HG03558 (cell line): ENCODE results near the gene NELFCD.
A peak's percentile ranks its signal among the peaks of the same experiment; 100 is the strongest.
"Not testable (repeated sequence)": the region's sequence is repeated elsewhere in the genome, so short reads cannot be mapped to it uniquely, and the experiment has no call there.

Experiments
- ATAC-seq: cut with Tn5 transposase; IDR thresholded peaks from one replicate; pipeline ENCODE4 v1.9.1; 2021; ENCODE audit warnings: moderate number of reproducible peaks; ENCODE audit not compliant: unreplicated experiment; ENCODE audit errors: extremely low read depth

The NELFCD gene

GRCh38 chr20:59020938-59021551 is 40.0 kb downstream of the NELFCD start:
- no peak for ATAC-seq

DNA sequence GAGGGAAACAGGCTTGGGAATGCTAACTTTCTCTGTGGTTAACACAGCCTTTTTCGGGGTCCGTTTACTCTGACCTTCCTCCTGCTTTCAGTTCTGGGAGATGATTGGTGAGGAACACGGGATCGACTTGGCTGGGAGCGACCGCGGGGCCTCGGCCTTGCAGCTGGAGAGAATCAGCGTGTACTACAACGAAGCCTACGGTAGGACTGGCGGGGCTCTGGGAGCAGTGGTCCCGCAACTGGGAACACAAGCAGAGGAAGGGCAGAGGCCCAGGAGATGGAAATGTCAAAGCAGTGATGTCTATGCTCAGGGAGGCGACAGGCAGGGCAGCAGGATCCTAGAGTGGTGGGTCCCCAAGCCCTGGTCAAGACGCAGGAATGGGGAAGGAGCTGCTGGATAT is 41.7 kb downstream of the NELFCD start:
- ATAC-seq, result no peak

DNA sequence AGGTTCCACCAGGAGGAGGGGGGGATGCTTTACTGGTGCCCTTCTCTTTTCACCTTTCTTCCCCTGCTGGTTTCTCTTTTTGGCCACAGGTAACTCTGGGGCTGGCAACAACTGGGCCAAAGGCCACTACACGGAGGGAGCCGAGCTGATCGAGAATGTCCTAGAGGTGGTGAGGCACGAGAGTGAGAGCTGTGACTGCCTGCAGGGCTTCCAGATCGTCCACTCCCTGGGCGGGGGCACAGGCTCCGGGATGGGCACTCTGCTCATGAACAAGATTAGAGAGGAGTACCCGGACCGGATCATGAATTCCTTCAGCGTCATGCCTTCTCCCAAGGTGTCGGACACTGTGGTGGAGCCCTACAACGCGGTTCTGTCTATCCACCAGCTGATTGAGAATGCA is 42.6 kb downstream of the NELFCD start:
- no peak for ATAC-seq

GRCh38 chr20:59024111-59024530 is 43.1 kb downstream of the NELFCD start:
- no peak for ATAC-seq

DNA sequence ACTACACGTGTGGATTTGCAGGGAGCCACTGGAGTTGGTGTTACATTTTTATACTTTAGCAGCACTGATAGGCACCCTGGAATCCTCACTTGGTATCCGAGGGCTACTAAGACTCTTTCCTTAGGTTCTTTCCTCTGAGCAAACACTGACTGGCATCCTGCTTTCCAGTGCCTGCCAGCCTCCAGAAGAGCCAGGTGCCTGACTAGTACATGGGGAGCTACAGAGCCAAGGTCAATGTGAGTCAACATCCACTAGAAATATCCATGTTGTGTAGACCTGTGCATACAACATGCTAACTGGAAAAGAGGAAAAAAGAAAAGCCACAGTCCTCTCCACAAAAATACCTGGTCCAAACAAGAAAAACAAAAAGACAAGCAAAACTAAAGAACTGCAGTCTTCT is 44.0 kb downstream of the NELFCD start:
- ATAC-seq, result no peak

DNA sequence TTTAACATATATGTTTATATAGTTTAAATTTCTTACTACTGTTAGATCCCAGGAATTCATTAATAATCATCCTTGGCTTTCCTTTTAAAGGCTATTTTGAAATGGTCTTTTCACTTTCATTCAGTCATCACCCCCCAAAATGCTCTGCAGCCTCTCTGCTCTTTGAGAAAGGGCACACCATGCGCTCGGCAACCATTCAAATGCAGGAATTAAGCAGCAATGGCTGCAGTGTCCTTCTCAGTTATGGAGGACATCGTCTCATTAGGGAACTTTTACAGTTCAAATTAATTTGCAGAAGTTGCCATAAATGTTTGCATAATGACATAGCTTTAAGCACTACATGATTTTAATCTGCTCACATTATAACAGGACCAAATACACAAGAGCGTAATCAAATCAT is 44.5 kb downstream of the NELFCD start:
- no peak for ATAC-seq

GRCh38 chr20:59026904-59027740 is 46.1 kb downstream of the NELFCD start:
- ATAC-seq, result no peak

- no peak for ATAC-seq
These were observed 46.8 kb downstream of the NELFCD start for GRCh38 chr20:59027741-59028320.

- ATAC-seq, result no peak
These were observed 47.8 kb downstream of the NELFCD start for GRCh38 chr20:59028812-59029211.

DNA sequence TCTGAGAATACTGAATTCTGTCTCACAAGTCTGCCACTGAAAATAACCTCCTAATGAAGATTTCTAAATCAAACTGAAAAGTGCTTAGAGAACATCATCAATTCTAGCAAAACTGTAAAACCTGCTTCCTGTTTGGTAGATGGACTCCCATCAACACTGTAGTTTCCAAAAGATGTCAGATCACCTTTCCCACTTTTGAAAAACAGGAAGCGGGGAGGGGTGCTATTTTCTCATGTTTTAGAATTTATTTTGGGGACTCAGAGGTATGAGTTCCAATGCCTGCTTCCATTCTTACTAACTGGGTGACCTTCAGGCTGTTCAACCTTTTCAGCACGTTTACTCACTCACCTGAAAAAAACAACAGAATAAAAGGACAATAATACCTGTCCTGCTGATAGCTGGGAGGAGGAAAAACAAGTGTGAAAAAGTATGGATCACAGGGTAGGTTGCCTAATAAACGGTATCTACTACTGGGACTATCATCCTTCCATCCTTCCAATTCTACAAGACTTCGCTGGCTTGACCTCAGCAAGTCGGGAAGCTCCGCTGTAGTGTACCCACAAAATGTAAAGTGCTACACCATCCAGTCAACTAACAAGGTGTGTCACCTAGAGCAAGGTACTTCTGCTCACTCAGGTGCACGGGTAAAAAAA is 50.0 kb downstream of the NELFCD start:
- ATAC-seq, result no peak

GRCh38 chr20:59031564-59032022 is 50.5 kb downstream of the NELFCD start:
- no peak for ATAC-seq

GRCh38 chr20:59032023-59032712 is 51.1 kb downstream of the NELFCD start, which contains the start of gene ATP5F1E:
TSS of gene ATP5F1E (minus strand) at chr20:59032335. CDS start at chr20:59032251, 84 bp downstream.
- peak; percentile 73 for ATAC-seq

DNA sequence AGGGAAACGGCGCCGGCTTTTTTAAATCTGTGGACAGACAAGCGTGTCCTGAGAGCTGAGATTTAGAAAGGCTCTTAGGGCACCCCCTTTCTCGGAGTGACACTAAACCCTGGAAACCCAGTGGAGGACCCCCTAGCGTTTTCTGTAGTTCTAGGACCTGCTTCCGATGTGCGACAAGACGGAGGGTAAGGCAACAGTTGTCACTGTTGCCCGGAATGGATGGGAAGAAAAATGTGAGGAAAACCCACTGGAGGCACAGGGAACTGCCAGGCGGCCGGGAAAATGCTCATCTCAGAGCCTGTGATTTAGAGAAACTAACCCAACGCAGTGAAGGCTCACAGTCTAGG is 51.6 kb downstream of the NELFCD start:
- no peak for ATAC-seq

- ATAC-seq, result no peak
These were observed 52.0 kb downstream of the NELFCD start for GRCh38 chr20:59033093-59033492.

- ATAC-seq, result no peak
These were observed 52.6 kb downstream of the NELFCD start for GRCh38 chr20:59033616-59034165.

GRCh38 chr20:59035381-59035780 is 54.3 kb downstream of the NELFCD start:
- no peak for ATAC-seq

DNA sequence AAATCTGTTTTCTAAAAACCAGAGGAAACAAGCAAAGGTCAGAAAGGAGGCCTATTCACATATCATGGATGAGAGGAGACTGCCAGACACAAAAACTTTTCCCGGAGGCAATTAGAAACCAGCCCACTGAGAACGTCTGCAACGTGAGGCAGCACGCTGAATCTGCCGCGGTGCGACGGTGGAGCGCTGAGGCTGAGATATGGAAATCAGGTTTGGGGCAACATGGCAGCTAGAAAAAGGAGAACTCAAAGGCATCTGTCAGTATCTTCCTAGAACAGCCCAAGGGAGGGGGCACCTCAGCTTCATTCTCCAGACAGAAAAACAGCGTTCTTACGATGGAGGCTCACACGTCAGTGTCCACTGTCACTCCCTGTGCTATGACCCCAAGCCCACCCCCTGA is 56.3 kb downstream of the NELFCD start:
- ATAC-seq, result no peak

GRCh38 chr20:59039233-59039632 is 58.2 kb downstream of the NELFCD start:
- ATAC-seq, result no peak

GRCh38 chr20:59040667-59041066 is 59.6 kb downstream of the NELFCD start:
- ATAC-seq, result no peak

- ATAC-seq, result not testable (repeated sequence)
These were observed 60.4 kb downstream of the NELFCD start for GRCh38 chr20:59041487-59041886.
